Measurements from ENCODE around the gene THEMIS2. TPM values are rescaled to one million over a fixed set of nuclear protein-coding genes. Genes with fewer than 3 reads are reported as not detected.

THEMIS2 gene
- total and polyA plus RNA-seq, 10 of the 15 experiments (the other 5 are each of a cell fraction or from before 2014, with no cell fraction given) = 9.1 to 114 (median 38.3) TPM

GRCh38 chr1:27864264-27864895 lies 8.0 kb upstream of the THEMIS2 start (continued):
- TF ChIP-seq, protein P1, sequence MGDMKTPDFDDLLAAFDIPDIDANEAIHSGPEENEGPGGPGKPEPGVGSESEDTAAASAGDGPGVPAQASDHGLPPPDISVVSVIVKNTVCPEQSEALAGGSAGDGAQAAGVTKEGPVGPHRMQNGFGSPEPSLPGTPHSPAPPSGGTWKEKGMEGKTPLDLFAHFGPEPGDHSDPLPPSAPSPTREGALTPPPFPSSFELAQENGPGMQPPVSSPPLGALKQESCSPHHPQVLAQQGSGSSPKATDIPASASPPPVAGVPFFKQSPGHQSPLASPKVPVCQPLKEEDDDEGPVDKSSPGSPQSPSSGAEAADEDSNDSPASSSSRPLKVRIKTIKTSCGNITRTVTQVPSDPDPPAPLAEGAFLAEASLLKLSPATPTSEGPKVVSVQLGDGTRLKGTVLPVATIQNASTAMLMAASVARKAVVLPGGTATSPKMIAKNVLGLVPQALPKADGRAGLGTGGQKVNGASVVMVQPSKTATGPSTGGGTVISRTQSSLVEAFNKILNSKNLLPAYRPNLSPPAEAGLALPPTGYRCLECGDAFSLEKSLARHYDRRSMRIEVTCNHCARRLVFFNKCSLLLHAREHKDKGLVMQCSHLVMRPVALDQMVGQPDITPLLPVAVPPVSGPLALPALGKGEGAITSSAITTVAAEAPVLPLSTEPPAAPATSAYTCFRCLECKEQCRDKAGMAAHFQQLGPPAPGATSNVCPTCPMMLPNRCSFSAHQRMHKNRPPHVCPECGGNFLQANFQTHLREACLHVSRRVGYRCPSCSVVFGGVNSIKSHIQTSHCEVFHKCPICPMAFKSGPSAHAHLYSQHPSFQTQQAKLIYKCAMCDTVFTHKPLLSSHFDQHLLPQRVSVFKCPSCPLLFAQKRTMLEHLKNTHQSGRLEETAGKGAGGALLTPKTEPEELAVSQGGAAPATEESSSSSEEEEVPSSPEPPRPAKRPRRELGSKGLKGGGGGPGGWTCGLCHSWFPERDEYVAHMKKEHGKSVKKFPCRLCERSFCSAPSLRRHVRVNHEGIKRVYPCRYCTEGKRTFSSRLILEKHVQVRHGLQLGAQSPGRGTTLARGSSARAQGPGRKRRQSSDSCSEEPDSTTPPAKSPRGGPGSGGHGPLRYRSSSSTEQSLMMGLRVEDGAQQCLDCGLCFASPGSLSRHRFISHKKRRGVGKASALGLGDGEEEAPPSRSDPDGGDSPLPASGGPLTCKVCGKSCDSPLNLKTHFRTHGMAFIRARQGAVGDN (IDR thresholded peaks at IDR 0.05) = peak; percentile 79
- TF ChIP-seq BRCA1 (IDR thresholded peaks at IDR 0.05; ENCODE audit: low read depth, low read length) (no peak), HSF1 (IDR thresholded peaks at IDR 0.05; ENCODE audit: low read depth, low read length) (no peak), CREB1 (IDR thresholded peaks at IDR 0.05; ENCODE audit: low read depth) (no peak), SIX5 (IDR thresholded peaks at IDR 0.05; ENCODE audit: low read depth, low read length, severe bottlenecking) (no peak), SIN3A (IDR thresholded peaks at IDR 0.05; ENCODE audit: low read depth, low read length) (no peak), SRF (IDR thresholded peaks at IDR 0.05; ENCODE audit: low read depth in 2 of 2, low read length in 2 of 2) (no peak), ZNF384 (IDR thresholded peaks at IDR 0.05; ENCODE audit: borderline replicate concordance, low read depth, low read length) (no peak), NBN (IDR thresholded peaks at IDR 0.05) (0 out of 2 replicates have a peak, but pooled peaks have one; percentile 25), SPI1 (IDR thresholded peaks at IDR 0.05; ENCODE audit: borderline replicate concordance, insufficient read depth, low read depth, low read length) (peak; percentile 59; the same call in 1 of the 2 replicates), ZNF207 (IDR thresholded peaks at IDR 0.05; ENCODE audit: borderline replicate concordance) (no peak), SMARCA5 (IDR thresholded peaks at IDR 0.05) (no peak), PAX8 (IDR thresholded peaks at IDR 0.05) (no peak), TARDBP (IDR thresholded peaks at IDR 0.05; ENCODE audit: borderline replicate concordance) (no peak), MAX (IDR thresholded peaks at IDR 0.05; ENCODE audit: low read depth, low read length) (no peak), EED (IDR thresholded peaks at IDR 0.05; ENCODE audit: low read depth) (peak; percentile 61), IRF4 (IDR thresholded peaks at IDR 0.05; ENCODE audit: low read depth, low read length) (no peak), ZBTB33 (IDR thresholded peaks at IDR 0.05) (no peak), RELA (IDR thresholded peaks at IDR 0.05; ENCODE audit: borderline replicate concordance, partially characterized antibody) (peak; percentile 47), ATF7 (IDR thresholded peaks at IDR 0.05; ENCODE audit: low read depth) (no peak)
- TF ChIP-seq, protein P2, sequence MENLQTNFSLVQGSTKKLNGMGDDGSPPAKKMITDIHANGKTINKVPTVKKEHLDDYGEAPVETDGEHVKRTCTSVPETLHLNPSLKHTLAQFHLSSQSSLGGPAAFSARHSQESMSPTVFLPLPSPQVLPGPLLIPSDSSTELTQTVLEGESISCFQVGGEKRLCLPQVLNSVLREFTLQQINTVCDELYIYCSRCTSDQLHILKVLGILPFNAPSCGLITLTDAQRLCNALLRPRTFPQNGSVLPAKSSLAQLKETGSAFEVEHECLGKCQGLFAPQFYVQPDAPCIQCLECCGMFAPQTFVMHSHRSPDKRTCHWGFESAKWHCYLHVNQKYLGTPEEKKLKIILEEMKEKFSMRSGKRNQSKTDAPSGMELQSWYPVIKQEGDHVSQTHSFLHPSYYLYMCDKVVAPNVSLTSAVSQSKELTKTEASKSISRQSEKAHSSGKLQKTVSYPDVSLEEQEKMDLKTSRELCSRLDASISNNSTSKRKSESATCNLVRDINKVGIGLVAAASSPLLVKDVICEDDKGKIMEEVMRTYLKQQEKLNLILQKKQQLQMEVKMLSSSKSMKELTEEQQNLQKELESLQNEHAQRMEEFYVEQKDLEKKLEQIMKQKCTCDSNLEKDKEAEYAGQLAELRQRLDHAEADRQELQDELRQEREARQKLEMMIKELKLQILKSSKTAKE (IDR thresholded peaks at IDR 0.05; ENCODE audit: low read depth, poor library complexity, severe bottlenecking) = peak; percentile 17

All from GM12878 (cell line).